22Rv1 (cell line): Measurements from ENCODE around the gene CTU2.

Experiments
- H3K27ac ChIP-seq: fragments of 450-650 bp; 2 replicates; pipeline ENCODE4 v1.5.1; 2017
- ZFX ChIP-seq: fragments of 450-650 bp; IDR thresholded peaks from 2 replicates; pipeline ENCODE4 v1.6.1; 2017; ENCODE audit warnings: antibody characterized with exemption, borderline replicate concordance
- TF ChIP-seq, protein P1 (sequence below): fragments of 450-650 bp; IDR thresholded peaks from 2 replicates; pipeline ENCODE4 v1.5.1; 2017; ENCODE audit warnings: mild to moderate bottlenecking

Gene CTU2

DNA sequence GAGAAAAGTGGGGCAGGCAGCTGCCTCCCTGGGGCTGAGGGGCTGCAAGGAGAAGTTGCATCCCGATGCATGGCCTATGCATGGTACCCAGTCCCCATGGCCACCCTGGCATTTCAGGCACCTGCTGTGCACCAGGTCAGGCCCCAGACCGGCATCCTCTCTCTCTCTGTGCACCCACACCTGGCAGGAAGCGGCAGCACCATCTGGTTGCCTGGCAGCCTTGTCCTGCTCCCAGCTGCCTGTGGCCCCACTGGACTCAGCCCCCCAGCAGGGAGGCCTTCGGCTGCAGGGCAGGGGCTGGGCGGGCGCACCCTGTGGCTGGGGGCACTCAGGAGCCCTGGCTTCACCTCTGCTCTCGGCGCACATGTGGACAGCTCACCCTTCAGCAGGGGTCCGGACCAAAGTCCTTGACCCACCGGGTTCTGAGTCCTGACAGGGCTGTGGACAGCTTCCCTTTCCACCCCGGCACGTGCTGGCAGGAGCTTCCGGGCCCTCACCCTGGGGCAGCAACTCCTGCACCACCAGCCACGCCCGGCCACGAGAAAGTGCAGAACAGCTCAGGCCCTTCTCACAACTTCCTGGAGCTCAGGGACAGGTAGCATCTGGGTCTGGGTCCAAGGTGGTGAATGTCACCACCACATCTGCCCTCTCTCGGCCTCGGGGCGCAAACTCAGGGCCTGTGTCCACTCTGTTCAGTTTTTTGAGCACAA lies 36.7 kb downstream of the CTU2 start:
- TF ChIP-seq ZFX = no peak
- TF ChIP-seq, protein P1, sequence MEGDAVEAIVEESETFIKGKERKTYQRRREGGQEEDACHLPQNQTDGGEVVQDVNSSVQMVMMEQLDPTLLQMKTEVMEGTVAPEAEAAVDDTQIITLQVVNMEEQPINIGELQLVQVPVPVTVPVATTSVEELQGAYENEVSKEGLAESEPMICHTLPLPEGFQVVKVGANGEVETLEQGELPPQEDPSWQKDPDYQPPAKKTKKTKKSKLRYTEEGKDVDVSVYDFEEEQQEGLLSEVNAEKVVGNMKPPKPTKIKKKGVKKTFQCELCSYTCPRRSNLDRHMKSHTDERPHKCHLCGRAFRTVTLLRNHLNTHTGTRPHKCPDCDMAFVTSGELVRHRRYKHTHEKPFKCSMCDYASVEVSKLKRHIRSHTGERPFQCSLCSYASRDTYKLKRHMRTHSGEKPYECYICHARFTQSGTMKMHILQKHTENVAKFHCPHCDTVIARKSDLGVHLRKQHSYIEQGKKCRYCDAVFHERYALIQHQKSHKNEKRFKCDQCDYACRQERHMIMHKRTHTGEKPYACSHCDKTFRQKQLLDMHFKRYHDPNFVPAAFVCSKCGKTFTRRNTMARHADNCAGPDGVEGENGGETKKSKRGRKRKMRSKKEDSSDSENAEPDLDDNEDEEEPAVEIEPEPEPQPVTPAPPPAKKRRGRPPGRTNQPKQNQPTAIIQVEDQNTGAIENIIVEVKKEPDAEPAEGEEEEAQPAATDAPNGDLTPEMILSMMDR = no peak
- H3K27ac ChIP-seq = 0 out of 2 replicates have a peak overlapping the region, but pooled peaks have one; percentile 22

DNA sequence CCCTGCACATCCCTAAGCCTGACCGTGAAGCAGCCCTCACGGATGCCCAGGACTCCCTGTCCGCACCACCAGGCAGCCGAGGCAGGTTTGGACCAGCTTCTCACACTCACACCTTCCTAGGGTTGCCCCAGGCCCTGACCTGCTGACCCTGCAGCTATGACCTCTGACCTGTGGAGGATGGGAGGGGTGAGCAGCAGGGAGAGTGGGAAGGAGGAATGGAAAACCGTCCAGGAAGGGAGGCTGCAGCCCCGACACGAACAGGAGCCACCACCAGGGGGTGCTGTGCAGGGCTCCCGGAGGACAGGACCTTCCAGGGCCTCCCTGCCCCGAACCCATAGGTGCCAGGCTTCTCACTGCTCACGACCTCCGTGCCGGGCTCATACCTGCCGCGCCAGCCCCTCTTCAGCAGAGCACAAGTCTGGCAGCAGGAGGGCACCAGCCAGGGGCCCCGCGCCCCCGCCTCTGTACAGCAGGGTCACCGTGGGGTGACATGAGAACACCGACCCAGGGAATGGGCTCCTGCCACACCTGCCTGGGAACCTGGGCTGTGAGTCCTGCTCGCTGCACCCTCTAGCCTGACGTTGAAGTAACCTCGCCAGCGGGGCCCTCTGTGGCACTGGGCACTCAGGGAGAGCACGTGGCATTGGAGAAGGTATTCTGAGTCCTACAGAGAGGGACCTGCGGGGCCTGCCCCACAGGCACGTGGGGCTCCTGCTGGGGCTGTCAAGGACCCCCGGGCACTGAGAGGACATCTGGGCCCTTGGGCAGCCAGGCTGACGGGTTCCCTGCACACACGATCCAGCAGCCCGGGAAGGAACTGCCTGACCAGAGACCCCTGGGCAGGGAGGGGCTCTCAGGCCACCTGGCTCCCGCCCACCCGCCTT lies 37.6 kb downstream of the CTU2 start:
- TF ChIP-seq, protein P1 = peak; percentile 93
- TF ChIP-seq ZFX = no peak
- H3K27ac ChIP-seq = peak overlapping the region; percentile 22; the same call in 1 of the 2 replicates

DNA sequence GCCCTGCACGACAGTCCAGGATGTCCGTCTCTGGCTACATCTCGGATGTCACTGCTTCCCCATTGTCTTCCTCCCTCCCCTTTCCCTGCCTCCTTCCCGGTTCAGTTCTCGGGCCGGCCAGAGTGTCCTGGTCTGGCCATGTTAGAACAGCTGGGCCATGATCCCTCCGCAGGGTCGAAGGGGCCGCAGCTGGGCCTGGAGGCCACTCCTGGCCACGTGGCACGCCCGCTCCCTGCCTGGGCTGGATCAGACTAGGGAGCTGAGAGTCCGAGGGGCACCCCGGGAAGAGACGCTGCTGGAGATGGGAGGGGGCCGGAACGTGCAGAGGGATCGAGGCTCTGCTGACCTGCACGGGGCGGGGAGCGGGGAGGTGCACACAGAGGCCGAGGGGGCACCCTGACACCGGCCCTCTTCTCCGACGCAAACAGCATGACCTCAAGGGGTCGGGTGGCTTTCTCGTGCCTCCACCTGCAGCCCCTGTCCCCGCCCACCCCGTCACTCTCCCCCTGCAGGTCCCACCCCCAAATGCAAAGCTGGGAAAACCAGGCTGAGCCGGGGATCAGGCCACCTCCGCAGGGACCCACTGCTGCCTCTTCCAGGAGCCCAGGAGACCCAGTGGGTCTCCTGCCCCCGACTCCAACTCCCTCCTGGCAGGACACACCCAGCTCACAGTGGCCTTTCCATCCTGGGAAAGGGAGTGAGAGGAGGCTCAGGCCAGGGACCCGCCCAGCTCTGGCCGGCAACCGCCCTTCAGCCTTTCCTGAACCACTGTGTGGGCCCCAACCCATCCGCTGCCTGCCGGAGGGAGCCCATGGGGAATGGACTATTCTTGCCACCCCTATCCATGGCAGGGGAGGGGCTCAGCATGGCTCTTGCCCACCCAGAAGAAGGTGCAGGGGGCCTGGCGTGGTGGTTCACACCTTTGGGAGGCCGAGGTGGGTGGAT lies 38.5 kb downstream of the CTU2 start:
- no peak for TF ChIP-seq ZFX
- TF ChIP-seq, protein P1 = no peak
- 0 out of 2 replicates have a peak overlapping the region, but pooled peaks have one; percentile 22 for H3K27ac ChIP-seq

GRCh38 chr16:88746506-88746905 lies 40.2 kb downstream of the CTU2 start:
- H3K27ac ChIP-seq = 0 out of 2 replicates have a peak overlapping the region, but pooled peaks have one; percentile 12
- no peak for TF ChIP-seq ZFX
- TF ChIP-seq, protein P1 = no peak

GRCh38 chr16:88747588-88748301 lies 41.4 kb downstream of the CTU2 start:
- H3K27ac ChIP-seq = no peak overlapping the region
- TF ChIP-seq, protein P1 = peak; percentile 72
- TF ChIP-seq ZFX = no peak

- no peak overlapping the region for H3K27ac ChIP-seq
- TF ChIP-seq, protein P1 = no peak
- no peak for TF ChIP-seq ZFX
These were observed 42.1 kb downstream of the CTU2 start for GRCh38 chr16:88748364-88748763.
